Kidney (tissue), 14 donors: ENCODE results near the gene FRYL. TPM values are rescaled to one million over a fixed set of nuclear protein-coding genes. Genes with fewer than 3 reads are reported as not detected.

ENCODE experiments used
- DNase-seq, 5 donors: peaks; one replicate each; pipeline ENCODE4 v3.0.0-alpha.2; 2013 to 2020
- FAIRE-seq: peaks from 2 replicates; lab custom pipeline; 2012; peaks lifted over from hg19 to GRCh38; lab: Jason Lieb, UNC
- H3K27ac ChIP-seq, 2 donors: one replicate each; pipeline ENCODE4 v1.7.0; 2013; ENCODE audit warnings: low read depth in 2 of 2, low read length in 2 of 2, inconsistent platforms in 1 of 2
- H3K27me3 ChIP-seq: one replicate; pipeline ENCODE4 v1.7.1; 2013; ENCODE audit warnings: low read length, inconsistent platforms; ENCODE audit not compliant: control insufficient read depth, insufficient read depth
- H3K36me3 ChIP-seq, 3 donors: one replicate each; pipeline versions ENCODE4 v1.7.0 to v1.7.1; 2013; ENCODE audit warnings: low read length in 3 of 3, control low read depth in 1 of 3, inconsistent platforms in 1 of 3; ENCODE audit not compliant: insufficient read depth in 3 of 3, control insufficient read depth in 2 of 3
- H3K4me1 ChIP-seq, 3 donors: one replicate each; pipeline versions ENCODE4 v1.7.0 to v1.7.1; 2013; ENCODE audit warnings: low read length in 3 of 3, inconsistent platforms in 1 of 3, low read depth in 1 of 3; ENCODE audit not compliant: control insufficient read depth in 2 of 3, insufficient read depth in 2 of 3
- H3K4me3 ChIP-seq, 3 donors: one replicate each; pipeline versions ENCODE4 v1.7.0 to v1.8.1; 2013; ENCODE audit warnings: low read length in 3 of 3, control low read depth in 1 of 3, inconsistent platforms in 1 of 3
- H3K9ac ChIP-seq, 3 donors: one replicate each; pipeline versions ENCODE4 v1.7.0 to v1.7.1; 2013; ENCODE audit warnings: low read length in 3 of 3, control low read depth in 1 of 3, inconsistent platforms in 1 of 3
- H3K9me3 ChIP-seq, 3 donors: one replicate each; pipeline versions ENCODE4 v1.7.0 to v1.7.1; 2013; ENCODE audit warnings: low read length in 3 of 3, control low read depth in 1 of 3, inconsistent platforms in 1 of 3; ENCODE audit not compliant: control insufficient read depth in 2 of 3, insufficient read depth in 1 of 3
- CTCF ChIP-seq: IDR thresholded peaks from 3 replicates; pipeline ENCODE4 v1.5.1; 2012; ENCODE audit warnings: mild to moderate bottlenecking, moderate library complexity, borderline replicate concordance; ENCODE audit not compliant: insufficient read depth; ENCODE audit errors: extremely low read depth
- intact Hi-C: fragments of 100-400 bp; cut with DNase I; formaldehyde crosslinking; loops from one replicate; pipeline ENCODE4 v1.11.1; 2022
- polyA plus RNA-seq: library from polyadenylated mRNA; stranded (reverse); fragments of 350-450 nt; fragmentation: Illumina TruSeq; extraction: RNeasy Lipid Tissue Mini Kit (QIAGEN cat#74804); gene quantifications from one replicate; pipeline ENCODE4 v1.2.3, GENCODE V29; 2014; ENCODE audit warnings: low read depth, low replicate concordance; ENCODE audit not compliant: insufficient read depth
- total RNA-seq: library from RNA; stranded (reverse); fragmentation: NEBNext Ultra II Directional; extraction: Animal tissue kit (Norgen Biotek cat#: 25700); gene quantifications from one replicate; pipeline ENCODE4 v1.2.1, GENCODE V29; 2021
- donor health status: control.
- donor health status: control.
- donor health status: control.
- donor health status: control.
- donor health status: control.
- donor health status: DM: yes; HTN: yes; CAD: no.
- donor health status: Normal renal cell carcinoma (clear cell type).

Gene FRYL
- total and polyA plus RNA-seq, 2 donors from 2014 or later = 11.6 to 78.9 TPM

GRCh38 chr4:48490012-48490679 lies 289.9 kb downstream of the FRYL start, which contains the start of gene ZAR1:
ZAR1 (plus strand) TSS chr4:48490252; CDS start chr4:48490292, 40 bp downstream.
- Histone ChIP-seq H3K36me3 (no peaks in the 10 kb centered on the region), H3K27me3 (peaks cover 41% of the 10 kb centered on the region), H3K4me3 (no peak within 1 kb of the TSS), H3K9ac (no peak within 1 kb of the TSS), H3K4me1 (no peaks in the 10 kb centered on the region), H3K27ac (no peak within 1 kb of the TSS), H3K9me3 (no peaks in the 10 kb centered on the region)
- intact Hi-C loops = no loop called here
- no peak for TF ChIP-seq CTCF
- DNase-seq (peak in 4 of 5 donors; percentile 21 to 76 (median 39)), FAIRE-seq (no peak)

GRCh38 chr4:48489683-48490011 lies 290.4 kb downstream of the FRYL start:
- TF ChIP-seq CTCF = no peak
- FAIRE-seq (no peak), DNase-seq (no peak)
- Histone ChIP-seq H3K4me3 (no peak overlapping the region), H3K9ac (no peak overlapping the region), H3K27ac (no peak overlapping the region), H3K9me3 (no peaks in the 10 kb centered on the region), H3K4me1 (no peaks in the 10 kb centered on the region), H3K27me3 (peaks cover 46% of the 10 kb centered on the region), H3K36me3 (no peaks in the 10 kb centered on the region)
- intact Hi-C loops = no loop called here

GRCh38 chr4:48484494-48485168 lies 295.4 kb downstream of the FRYL start:
- peaks cover 0 to 5% (median 0%) of the 10 kb centered on the region in 3 donors for H3K4me1 ChIP-seq
- DNase-seq (peak in 1 of 5 donors; percentile 11), FAIRE-seq (no peak)
- H3K9me3 ChIP-seq = no peaks in the 10 kb centered on the region
- H3K27me3 ChIP-seq = peaks cover 49% of the 10 kb centered on the region
- TF ChIP-seq CTCF = no peak
- no peak overlapping the region for H3K4me3 ChIP-seq
- intact Hi-C loops = no loop called here
- no peaks in the 10 kb centered on the region for H3K36me3 ChIP-seq
- no peak overlapping the region for H3K9ac ChIP-seq
- no peak overlapping the region for H3K27ac ChIP-seq
